GM10266 (cell line): Measurements from ENCODE around the gene TTLL6.

Experiments
- DNase-seq: peaks from one replicate; pipeline ENCODE4 v3.0.0; 2012; ENCODE audit errors: extremely low spot score
- TF ChIP-seq, protein P1 (sequence below): IDR thresholded peaks from 2 replicates; pipeline ENCODE4 v1.5.1; 2012; ENCODE audit warnings: mild to moderate bottlenecking, low read depth; ENCODE audit not compliant: control insufficient read depth, insufficient read depth; ENCODE audit errors: missing control alignments

Gene TTLL6

DNA sequence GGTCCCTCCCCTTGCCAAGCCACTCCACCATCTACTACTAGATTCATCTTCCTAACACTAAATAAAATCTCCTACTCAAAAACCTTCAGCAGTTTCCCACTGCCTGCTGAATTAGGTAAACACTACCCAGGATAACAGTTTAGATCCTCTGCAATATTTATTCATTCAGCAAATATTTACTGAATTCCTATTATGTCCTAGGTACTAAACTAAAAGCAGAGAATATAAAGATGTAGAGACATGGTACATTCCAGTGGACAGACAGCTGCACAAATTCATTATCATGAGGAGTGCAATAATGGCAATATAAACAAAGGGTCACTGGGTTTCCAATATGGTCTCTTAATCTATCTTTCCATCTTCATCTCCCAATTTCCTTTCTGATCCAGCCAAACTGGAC, 57.7 kb downstream of the TTLL6 start:
- TF ChIP-seq, protein P1, sequence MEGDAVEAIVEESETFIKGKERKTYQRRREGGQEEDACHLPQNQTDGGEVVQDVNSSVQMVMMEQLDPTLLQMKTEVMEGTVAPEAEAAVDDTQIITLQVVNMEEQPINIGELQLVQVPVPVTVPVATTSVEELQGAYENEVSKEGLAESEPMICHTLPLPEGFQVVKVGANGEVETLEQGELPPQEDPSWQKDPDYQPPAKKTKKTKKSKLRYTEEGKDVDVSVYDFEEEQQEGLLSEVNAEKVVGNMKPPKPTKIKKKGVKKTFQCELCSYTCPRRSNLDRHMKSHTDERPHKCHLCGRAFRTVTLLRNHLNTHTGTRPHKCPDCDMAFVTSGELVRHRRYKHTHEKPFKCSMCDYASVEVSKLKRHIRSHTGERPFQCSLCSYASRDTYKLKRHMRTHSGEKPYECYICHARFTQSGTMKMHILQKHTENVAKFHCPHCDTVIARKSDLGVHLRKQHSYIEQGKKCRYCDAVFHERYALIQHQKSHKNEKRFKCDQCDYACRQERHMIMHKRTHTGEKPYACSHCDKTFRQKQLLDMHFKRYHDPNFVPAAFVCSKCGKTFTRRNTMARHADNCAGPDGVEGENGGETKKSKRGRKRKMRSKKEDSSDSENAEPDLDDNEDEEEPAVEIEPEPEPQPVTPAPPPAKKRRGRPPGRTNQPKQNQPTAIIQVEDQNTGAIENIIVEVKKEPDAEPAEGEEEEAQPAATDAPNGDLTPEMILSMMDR: no peak
- DNase-seq: no peak

DNA sequence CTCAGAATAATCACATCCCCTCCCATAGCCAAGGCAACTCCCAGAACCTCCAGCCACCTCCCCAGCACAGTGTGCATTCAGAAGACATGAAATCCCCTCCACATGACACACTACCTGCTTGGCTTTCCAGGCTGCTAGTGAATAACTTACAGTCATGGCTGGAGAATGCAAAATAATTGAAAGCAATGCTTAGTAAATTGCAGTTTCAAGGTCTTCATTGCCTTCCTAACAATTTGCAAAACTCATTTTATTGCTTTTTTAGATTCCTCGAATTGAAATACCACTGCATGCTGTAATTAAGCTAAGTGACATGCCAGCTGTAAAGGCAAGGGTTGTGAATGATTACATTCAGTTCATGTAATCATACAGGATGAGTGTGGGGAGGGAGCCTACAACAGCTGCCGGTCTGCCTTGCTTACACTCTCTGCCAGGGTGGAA, 59.5 kb downstream of the TTLL6 start:
- TF ChIP-seq, protein P1: no peak
- peak; percentile 8 for DNase-seq

DNA sequence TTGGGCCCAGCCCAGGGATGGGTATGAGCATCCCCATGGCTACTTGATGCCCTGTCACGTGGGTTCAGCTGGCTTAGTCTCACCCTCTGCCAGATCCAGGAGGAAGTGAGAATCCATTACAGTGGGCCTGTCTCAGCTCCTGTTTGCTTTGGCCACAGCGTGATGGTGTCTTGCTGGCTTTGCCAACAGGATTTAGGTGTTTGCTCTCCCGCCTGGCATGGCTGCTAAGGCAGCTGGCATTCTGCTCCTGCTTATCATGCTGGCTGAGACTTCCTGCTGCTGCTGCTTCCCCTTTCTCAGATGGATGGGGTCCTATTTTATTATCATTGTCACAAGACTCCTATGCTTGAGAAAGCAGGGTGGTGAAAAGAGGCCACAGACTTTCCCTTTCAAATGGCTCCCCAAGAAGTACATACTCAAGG, 60.2 kb downstream of the TTLL6 start:
- TF ChIP-seq, protein P1: no peak
- peak; percentile 4 for DNase-seq

DNA sequence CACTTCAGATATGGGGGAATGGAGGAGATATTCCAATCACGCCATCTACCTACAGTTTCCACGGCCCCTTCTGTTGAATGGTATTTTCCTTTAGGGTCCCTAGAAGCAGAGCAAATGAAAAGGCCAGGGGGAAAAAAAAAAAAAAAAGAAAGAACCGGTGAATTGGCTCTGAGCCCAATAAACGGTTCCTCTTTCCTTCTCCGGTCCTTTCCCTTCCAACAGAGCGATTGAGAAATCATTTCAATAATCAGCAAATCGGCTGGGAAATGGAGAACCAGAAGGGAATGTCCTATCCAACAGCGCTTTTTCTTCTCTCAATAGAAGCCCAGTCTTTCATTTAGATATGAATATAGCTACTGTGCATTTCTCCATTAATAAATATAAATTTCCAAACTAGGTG, 61.7 kb downstream of the TTLL6 start:
- TF ChIP-seq, protein P1: no peak
- no peak for DNase-seq

DNA sequence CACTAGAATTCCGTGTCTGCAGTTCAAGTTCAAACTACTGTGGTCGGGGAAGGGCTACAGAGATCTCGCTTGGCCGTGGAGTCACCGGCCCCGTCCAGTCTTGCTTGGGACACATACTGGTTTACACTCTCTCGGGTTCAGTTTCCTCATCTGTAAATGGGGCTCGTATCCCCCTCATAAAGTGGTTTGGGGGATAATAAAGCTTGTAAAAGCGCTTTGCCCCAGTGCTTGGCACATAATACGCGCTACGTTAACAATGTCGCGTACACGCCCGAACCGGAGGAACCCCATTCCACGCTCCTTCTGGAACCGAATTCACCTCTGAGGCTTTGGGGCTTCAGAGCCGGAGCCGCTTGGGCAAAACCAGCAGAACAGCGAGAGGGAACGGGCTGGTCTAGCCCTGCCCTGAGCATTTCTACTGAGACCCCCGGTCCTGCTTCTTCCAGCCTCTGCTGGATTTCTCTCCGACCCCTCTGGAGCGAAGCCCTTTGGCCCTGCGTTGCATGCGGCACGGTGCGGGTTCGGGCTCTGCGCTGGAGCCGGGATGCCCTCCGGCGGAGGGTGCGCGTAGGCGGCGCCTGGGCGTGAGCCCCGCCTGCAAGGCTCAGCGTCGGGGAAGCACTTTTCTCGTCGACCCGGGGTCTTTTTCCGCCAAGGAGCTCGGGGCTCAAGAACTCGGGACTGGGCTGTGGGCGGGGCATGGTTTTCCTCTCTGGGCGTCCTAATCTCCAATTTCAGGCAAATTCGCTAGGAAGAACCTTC, 62.3 kb downstream of the TTLL6 start:
- DNase-seq: no peak
- TF ChIP-seq, protein P1: no peak

DNA sequence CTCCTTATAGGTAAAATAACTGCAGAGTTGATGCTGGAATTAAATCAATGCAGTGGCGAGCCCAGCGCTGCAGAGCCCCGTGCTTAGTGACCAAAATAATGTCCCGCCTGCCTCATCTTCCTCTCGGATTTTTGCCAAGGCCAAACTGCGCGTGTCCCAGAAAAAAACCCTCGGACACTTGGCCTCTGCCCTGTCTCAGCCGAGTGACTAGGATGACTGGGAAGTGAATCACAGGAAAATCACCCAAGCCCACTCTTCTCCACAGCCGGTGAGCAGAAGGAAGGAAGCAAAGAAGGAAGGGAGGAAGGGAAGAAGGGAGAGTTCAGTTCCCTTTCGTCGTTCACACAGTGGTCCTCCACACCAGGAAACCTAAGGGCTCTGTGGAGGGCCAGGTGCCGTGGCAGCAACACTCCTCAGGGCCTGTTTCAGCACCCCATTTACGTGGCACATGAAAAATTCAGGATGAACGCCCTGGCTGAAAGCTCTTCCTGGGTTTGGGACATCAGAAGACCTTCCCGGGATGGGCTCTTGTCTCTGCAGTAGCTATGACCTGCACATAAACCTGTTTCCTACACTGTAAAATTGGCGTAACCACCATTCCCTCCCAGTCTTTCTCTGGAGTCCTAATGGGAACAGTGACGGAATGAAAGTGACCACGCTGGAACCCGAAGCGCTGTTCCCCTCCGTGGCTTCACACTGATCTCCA, 63.1 kb downstream of the TTLL6 start:
- no peak for DNase-seq
- TF ChIP-seq, protein P1: no peak
